Upper lobe of left lung (tissue), 4 donors: Measurements from ENCODE around the gene JMJD4.

Experiments used
- CTCF ChIP-seq, 6 experiments: fragments of 450-650 bp in 4 of 6; fragments of 200-600 bp in 2 of 6; sonication (generic) in 2 of 6; IDR thresholded peaks; one replicate each; pipeline ENCODE4 v1.5.1; 2016 to 2019; ENCODE audit warnings: antibody characterized with exemption in 6 of 6
- POLR2A ChIP-seq, 4 donors: fragments of 450-650 bp; IDR thresholded peaks; one replicate each; pipeline ENCODE4 v1.5.1; 2016 to 2017; ENCODE audit warnings: antibody characterized with exemption in 4 of 4, mild to moderate bottlenecking in 2 of 4
- POLR2AphosphoS5 ChIP-seq, 2 donors: sonication (generic); formaldehyde crosslinking; IDR thresholded peaks; one replicate each; pipeline ENCODE4 v1.5.1; 2017; ENCODE audit warnings: antibody characterized with exemption in 2 of 2

GRCh38 chr1:227774051-227774731 lies 39.1 kb upstream of the JMJD4 start:
- TF ChIP-seq CTCF (IDR thresholded peaks at IDR 0.05) (no peak), POLR2A (IDR thresholded peaks at IDR 0.05) (no peak), POLR2AphosphoS5 (IDR thresholded peaks at IDR 0.05) (no peak)
